Epithelial cell of esophagus (primary cell): ENCODE data around the gene PSMD13.

ENCODE experiments used
- DNase-seq: peaks from one replicate; pipeline ENCODE4 v3.0.0; 2010; ENCODE audit warnings: low read depth
- H3K4me3 ChIP-seq: 2 replicates; pipeline ENCODE4 v1.5.1; 2011; ENCODE audit warnings: mild to moderate bottlenecking, low read length, control low read depth
- TF ChIP-seq, protein P1 (sequence below): IDR thresholded peaks from 2 replicates; pipeline ENCODE4 v1.5.1; 2011; ENCODE audit warnings: low read depth, mild to moderate bottlenecking, low read length, control low read depth, inconsistent platforms; ENCODE audit not compliant: insufficient read depth; ENCODE audit errors: missing control alignments

Gene PSMD13

DNA sequence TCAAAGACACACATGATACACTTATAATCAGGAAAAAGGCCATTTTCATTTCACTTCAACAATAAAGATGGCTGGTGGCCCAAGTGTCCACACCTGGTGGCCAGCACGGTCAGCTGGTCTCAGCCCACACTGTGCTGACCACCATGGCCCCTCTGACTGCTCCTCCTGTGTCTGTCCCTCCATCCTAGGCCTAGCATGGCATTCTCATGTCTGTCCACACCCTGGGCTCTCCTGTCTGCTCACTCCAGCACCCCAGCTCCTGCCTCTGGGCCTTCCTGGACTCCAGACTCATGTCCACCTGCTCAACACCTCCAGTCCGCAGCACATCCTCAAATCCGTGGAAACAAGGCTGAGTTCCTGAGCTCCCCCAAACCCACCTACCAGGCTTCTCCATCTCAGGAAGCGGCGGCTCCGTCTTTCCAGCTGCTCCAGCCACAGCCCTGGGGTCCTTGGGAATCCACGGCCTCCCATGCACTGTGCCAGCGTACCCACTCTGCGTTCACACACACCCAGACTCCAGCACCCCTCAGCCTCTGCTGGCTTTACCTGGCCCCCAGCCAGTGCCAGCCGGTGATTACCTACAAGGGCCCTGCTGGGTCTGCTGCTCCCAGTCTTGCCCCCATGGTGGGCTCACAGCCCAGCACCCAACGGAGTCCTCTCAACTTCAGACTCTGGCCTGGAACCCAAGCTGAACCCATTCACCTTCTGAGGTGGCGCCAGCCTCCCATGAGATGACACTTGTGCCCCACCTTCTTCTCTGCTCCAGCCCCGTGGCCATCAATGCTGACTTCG is 14.6 kb upstream of the PSMD13 start:
- no peak overlapping the region for H3K4me3 ChIP-seq
- DNase-seq = no peak
- TF ChIP-seq, protein P1, sequence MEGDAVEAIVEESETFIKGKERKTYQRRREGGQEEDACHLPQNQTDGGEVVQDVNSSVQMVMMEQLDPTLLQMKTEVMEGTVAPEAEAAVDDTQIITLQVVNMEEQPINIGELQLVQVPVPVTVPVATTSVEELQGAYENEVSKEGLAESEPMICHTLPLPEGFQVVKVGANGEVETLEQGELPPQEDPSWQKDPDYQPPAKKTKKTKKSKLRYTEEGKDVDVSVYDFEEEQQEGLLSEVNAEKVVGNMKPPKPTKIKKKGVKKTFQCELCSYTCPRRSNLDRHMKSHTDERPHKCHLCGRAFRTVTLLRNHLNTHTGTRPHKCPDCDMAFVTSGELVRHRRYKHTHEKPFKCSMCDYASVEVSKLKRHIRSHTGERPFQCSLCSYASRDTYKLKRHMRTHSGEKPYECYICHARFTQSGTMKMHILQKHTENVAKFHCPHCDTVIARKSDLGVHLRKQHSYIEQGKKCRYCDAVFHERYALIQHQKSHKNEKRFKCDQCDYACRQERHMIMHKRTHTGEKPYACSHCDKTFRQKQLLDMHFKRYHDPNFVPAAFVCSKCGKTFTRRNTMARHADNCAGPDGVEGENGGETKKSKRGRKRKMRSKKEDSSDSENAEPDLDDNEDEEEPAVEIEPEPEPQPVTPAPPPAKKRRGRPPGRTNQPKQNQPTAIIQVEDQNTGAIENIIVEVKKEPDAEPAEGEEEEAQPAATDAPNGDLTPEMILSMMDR = no peak

DNA sequence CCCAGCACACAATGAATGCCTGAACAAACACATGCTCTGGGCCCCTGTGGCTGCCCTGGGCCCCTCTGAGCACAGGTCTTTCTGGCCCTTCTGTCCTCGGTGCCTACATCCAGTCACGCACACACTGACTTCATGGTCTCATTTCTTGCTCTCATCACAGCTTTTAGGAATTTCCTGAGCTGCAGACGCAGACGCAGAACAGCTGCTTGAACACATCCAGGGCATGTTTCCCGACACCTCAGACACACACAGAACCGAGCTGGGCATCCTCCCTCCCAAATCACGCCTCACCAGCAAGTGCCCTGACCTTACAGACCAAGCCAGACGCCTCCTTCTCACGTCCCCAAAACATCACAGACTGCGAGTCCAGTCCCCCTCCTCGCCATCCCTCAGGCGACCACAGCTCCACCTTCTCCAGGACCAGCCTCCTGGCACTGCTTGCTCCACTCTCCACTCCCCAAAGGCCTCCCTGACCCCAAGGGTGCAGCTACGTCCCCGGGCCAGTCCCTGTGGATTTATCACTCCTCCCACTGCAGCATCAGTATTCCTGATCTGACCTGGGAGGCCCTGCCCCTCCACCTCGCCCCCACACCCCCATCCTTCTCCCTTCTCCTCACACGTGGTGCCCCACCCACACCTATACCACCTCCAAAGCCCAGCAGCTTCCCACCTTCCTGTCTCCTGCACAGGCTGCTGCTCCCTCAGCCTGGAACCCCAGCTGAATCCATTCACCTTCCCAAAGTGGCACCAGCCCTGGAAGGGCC is 13.6 kb upstream of the PSMD13 start:
- H3K4me3 ChIP-seq = no peak overlapping the region
- DNase-seq = peak; percentile 13
- TF ChIP-seq, protein P1 = no peak

DNA sequence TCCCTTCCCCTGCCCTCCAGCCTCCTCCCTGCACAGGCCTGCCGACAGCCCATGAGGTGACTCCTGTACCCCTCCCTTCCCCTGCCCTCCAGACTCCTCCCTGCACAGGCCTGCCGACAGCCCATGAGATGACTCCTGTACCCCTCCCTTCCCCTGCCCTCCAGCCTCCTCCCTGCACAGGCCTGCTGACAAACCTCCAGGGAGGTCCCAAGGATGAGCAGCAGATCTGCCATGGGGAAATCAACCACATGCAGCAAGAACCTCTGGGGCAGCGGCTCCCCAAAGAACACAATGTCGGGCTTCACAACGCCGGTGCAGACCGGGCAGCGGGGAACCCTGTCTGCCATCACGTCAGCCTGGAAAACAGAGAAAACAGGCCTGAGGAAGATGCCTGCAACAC is 12.9 kb upstream of the PSMD13 start:
- TF ChIP-seq, protein P1 = no peak
- no peak overlapping the region for H3K4me3 ChIP-seq

DNA sequence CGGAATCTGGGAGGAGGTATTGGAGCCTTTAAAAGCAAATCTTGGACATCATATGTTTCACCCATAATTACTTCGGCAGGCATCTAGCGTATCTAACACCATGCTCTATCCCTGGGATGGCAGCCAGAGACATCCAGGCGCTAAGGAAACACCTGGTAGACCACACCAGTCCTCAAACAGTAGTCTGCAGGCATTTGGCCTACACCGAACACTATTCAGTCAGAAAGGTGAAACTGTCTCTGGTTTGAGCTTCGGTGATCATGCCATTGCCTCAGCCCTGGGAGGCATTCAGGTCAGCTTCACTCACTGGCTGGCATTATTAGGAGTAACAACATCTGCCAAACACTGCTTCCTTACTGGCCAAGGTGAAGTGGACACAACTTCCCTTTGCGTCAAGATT is 12.4 kb upstream of the PSMD13 start:
- TF ChIP-seq, protein P1 = no peak

More for the DNA sequence above, 12.9 kb upstream of the PSMD13 start:
- no peak for DNase-seq

DNA sequence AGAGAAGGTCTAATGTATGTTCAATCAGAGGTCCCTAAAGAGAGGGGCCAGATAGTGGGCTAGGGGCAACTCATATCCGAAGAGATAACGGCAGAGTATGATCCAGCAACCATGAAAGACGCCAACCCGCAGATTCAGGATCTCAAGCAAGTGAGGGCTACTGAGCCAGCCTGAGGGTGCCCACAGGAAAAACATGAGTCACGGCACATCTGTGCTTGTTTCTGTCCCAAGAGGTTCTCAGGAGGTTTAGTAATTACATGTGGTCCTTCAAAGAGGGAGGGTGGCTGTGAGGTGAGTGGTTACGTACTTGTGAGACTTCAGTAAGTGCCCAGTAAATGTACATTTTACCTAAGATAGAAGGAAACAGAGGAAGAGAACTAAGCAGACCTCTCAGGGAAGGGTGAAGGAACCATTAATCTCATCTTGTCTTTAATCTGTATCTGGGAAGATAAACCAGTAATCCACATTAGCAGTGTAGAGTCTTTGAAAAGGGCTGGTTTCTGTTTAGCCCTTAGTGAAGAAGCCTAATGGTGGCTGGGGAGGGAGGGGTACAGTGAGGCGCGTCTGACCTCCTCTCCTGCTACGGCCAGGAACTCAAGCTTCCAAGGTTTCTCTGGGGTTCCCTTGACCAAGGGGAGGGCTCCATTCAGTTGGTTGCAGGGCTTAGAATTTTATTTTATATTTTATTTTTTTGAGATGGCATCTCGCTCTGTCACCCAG is 10.9 kb upstream of the PSMD13 start:
- no peak overlapping the region for H3K4me3 ChIP-seq
- TF ChIP-seq, protein P1 = no peak
- DNase-seq = peak; percentile 78

More for the DNA sequence above, 12.4 kb upstream of the PSMD13 start:
- no peak for DNase-seq
- H3K4me3 ChIP-seq = no peak overlapping the region

DNA sequence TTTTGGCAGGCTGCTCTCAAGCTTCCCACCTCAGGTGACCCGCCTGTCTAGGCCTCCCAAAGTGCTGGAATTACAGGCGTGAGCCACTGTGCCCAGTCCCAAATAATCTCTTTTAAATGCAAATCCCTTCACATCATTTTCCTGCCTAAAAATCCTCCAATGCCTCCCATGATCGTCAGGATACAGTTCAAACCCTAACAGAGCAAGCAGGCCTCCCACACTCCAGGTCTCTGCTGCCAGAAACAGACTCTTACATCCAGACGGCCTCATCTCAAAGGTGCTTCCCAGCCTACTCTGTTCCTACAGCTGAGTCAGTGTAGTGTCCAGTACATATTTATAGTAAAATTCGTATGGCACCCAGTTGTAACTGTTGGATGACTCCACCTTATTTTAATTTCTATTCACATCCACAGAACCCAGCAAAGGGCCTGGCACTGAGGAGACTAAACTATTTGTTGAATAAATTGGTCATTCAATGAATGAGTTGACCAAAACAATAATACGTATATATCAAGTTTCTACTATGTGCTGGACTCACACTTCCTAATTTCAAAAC is 8.9 kb upstream of the PSMD13 start:
- H3K4me3 ChIP-seq = no peak overlapping the region
- DNase-seq = no peak
- TF ChIP-seq, protein P1 = no peak
